Testis (tissue), 3 donors: ENCODE data around the gene KIF5C. TPM values are rescaled to one million over a fixed set of nuclear protein-coding genes. Genes with fewer than 3 reads are reported as not detected.

Experiments
- DNase-seq: peaks from one replicate; pipeline ENCODE4 v3.0.0-alpha.2; 2019
- H3K27ac ChIP-seq, 2 donors: fragments of 200-600 bp; sonication (generic); one replicate each; pipeline ENCODE4 v1.5.1; 2019
- H3K27me3 ChIP-seq: fragments of 200-600 bp; sonication (generic); one replicate; pipeline ENCODE4 v1.5.1; 2019
- H3K36me3 ChIP-seq: fragments of 200-600 bp; sonication (generic); one replicate; pipeline ENCODE4 v1.5.1; 2017; ENCODE audit warnings: low read depth; ENCODE audit errors: missing control alignments
- H3K4me1 ChIP-seq: fragments of 200-600 bp; sonication (generic); one replicate; pipeline ENCODE4 v1.5.1; 2019
- H3K4me3 ChIP-seq, 2 donors: fragments of 200-600 bp; sonication (generic); one replicate each; pipeline ENCODE4 v1.5.1; 2017 to 2019
- H3K9me3 ChIP-seq: fragments of 200-600 bp; sonication (generic); one replicate; pipeline ENCODE4 v1.5.1; 2017
- POLR2A ChIP-seq: fragments of 450-650 bp; IDR thresholded peaks from one replicate; pipeline ENCODE4 v1.6.1; 2017; ENCODE audit warnings: antibody characterized with exemption, mild to moderate bottlenecking, moderate library complexity
- WGBS, 2 donors: methylation state at CpG; one replicate each; pipeline ENCODE4 v1.1.5; 2018; 5-methylcytosine and 5-hydroxymethylcytosine counted together
- intact Hi-C: fragments of 100-400 bp; cut with DNase I; formaldehyde crosslinking; loops from one replicate; pipeline ENCODE4 v1.15.1; 2023; ENCODE audit warnings: low total_unique reads
- polyA plus RNA-seq: library from polyadenylated mRNA; stranded (reverse); fragments of 350-450 nt; fragmentation: Illumina TruSeq; extraction: RNeasy Lipid Tissue Mini Kit (QIAGEN cat#74804); gene quantifications from one replicate; pipeline ENCODE4 v1.2.3, GENCODE V29; 2014; ENCODE audit warnings: low read depth, low replicate concordance; ENCODE audit not compliant: insufficient read depth
- total RNA-seq, 2 donors: library from RNA; depleted of rRNA; stranded (reverse); fragments of >200 nt; gene quantifications; one replicate each; pipeline ENCODE4 v1.2.3, GENCODE V29; 2016
- TF ChIP-seq, protein P1 (sequence below), 3 experiments: fragments of 450-650 bp in 2 of 3; fragments of 200-600 bp in 1 of 3; sonication (generic) in 1 of 3; IDR thresholded peaks; one replicate each; pipeline ENCODE4 v1.5.1; 2016 to 2019; ENCODE audit warnings: antibody characterized with exemption in 3 of 3, mild to moderate bottlenecking in 2 of 3, moderate library complexity in 1 of 3

Gene KIF5C
- total and polyA plus RNA-seq, 3 donors from 2014 or later: 57.0 to 159 (median 146) TPM

- H3K27ac ChIP-seq: no peak overlapping the region
- no peaks in the 10 kb centered on the region for H3K4me1 ChIP-seq
- no peak for DNase-seq
- no peak for TF ChIP-seq POLR2A
- TF ChIP-seq, protein P1, sequence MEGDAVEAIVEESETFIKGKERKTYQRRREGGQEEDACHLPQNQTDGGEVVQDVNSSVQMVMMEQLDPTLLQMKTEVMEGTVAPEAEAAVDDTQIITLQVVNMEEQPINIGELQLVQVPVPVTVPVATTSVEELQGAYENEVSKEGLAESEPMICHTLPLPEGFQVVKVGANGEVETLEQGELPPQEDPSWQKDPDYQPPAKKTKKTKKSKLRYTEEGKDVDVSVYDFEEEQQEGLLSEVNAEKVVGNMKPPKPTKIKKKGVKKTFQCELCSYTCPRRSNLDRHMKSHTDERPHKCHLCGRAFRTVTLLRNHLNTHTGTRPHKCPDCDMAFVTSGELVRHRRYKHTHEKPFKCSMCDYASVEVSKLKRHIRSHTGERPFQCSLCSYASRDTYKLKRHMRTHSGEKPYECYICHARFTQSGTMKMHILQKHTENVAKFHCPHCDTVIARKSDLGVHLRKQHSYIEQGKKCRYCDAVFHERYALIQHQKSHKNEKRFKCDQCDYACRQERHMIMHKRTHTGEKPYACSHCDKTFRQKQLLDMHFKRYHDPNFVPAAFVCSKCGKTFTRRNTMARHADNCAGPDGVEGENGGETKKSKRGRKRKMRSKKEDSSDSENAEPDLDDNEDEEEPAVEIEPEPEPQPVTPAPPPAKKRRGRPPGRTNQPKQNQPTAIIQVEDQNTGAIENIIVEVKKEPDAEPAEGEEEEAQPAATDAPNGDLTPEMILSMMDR (IDR thresholded peaks at IDR 0.05): no peak
- no peaks in the 10 kb centered on the region for H3K36me3 ChIP-seq
- H3K27me3 ChIP-seq: no peaks in the 10 kb centered on the region
- no peak overlapping the region for H3K4me3 ChIP-seq
- intact Hi-C loops: no loop called here
- no peaks in the 10 kb centered on the region for H3K9me3 ChIP-seq
These were observed 18.9 kb downstream of the KIF5C start for GRCh38 chr2:148893906-148894305.

GRCh38 chr2:148896136-148896535 lies 21.1 kb downstream of the KIF5C start:
- TF ChIP-seq, protein P1 (IDR thresholded peaks at IDR 0.05): no peak
- no peak for TF ChIP-seq POLR2A
- intact Hi-C loops: no loop called here
- DNase-seq: no peak
- H3K4me3 ChIP-seq: no peak overlapping the region
- no peaks in the 10 kb centered on the region for H3K27me3 ChIP-seq
- H3K9me3 ChIP-seq: no peaks in the 10 kb centered on the region
- no peaks in the 10 kb centered on the region for H3K4me1 ChIP-seq
- no peak overlapping the region for H3K27ac ChIP-seq
- H3K36me3 ChIP-seq: no peaks in the 10 kb centered on the region
- 74 to 83% methylated on average over 4 of the region's 4 CpGs for WGBS, 2 donors

- WGBS, 2 donors: 91 to 97% methylated on average over 7 of the region's 7 CpGs
- Histone ChIP-seq H3K36me3 (no peaks in the 10 kb centered on the region), H3K4me3 (no peak overlapping the region), H3K27me3 (no peaks in the 10 kb centered on the region), H3K4me1 (no peaks in the 10 kb centered on the region), H3K27ac (no peak overlapping the region), H3K9me3 (no peaks in the 10 kb centered on the region)
- intact Hi-C loops: no loop called here
- no peak for TF ChIP-seq POLR2A
- TF ChIP-seq, protein P1 (IDR thresholded peaks at IDR 0.05): no peak
- DNase-seq: no peak
These were observed 24.8 kb downstream of the KIF5C start for GRCh38 chr2:148899638-148900318.

GRCh38 chr2:148900350-148900837 lies 25.4 kb downstream of the KIF5C start:
- Histone ChIP-seq H3K27me3 (no peaks in the 10 kb centered on the region), H3K9me3 (no peaks in the 10 kb centered on the region), H3K27ac (no peak overlapping the region), H3K36me3 (no peaks in the 10 kb centered on the region), H3K4me1 (no peaks in the 10 kb centered on the region), H3K4me3 (no peak overlapping the region)
- intact Hi-C loops: no loop called here
- TF ChIP-seq, protein P1 (IDR thresholded peaks at IDR 0.05): no peak
- no peak for TF ChIP-seq POLR2A
- no peak for DNase-seq
- WGBS, 2 donors: 72 to 88% methylated on average over 2 of the region's 2 CpGs

DNA sequence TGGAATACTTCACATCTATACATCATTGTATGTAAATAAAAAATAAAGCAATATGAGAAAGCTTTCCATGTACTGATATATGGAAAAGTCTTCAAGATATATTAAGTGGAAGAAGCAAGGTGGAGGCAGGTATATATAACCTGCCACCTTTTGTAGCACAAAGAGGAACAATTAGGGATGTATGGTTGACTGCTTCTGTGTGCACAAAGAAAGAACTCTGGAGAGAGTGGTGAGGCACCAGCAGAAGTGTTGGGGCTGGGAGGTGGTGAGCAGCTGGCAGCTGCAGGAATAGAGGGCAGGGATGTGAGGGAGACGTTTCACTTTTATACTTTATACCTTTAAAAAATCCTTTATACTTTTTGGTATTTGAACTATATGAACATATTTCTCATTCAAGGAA lies 26.1 kb downstream of the KIF5C start:
- H3K36me3 ChIP-seq: no peaks in the 10 kb centered on the region
- H3K9me3 ChIP-seq: no peaks in the 10 kb centered on the region
- no peak overlapping the region for H3K4me3 ChIP-seq
- no peak for DNase-seq
- intact Hi-C loops: no loop called here
- 76 to 78% methylated on average over 1 of the region's 1 CpG for WGBS, 2 donors
- H3K4me1 ChIP-seq: no peaks in the 10 kb centered on the region
- H3K27ac ChIP-seq: no peak overlapping the region
- H3K27me3 ChIP-seq: no peaks in the 10 kb centered on the region
- TF ChIP-seq, protein P1 (IDR thresholded peaks at IDR 0.05): no peak
- TF ChIP-seq POLR2A: no peak
